Measurements from ENCODE around the gene FHIT. TPM values are rescaled to one million over a fixed set of nuclear protein-coding genes. Genes with fewer than 3 reads are reported as not detected.

FHIT gene
- total RNA-seq, 1 donor, result 2.2 TPM

DNA sequence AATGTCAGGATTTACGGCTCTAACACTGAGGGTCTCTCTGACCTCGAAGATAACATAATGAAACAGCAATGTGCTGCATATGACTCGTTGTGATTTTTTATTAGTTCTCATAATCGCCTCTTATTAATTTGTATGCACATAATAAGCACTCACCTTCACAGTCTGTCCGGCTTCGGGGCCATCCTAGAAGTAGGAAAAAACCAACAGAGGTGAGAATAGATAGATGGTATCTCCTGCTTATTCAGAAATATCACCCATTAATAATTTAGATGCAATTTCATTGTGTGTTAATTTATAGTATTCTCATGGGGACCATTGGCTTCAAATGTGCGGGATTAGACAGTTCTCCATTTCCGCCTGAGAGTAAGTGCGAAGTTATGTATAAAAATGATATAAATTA, 1240.0 kb downstream of the FHIT start:
- DNase-seq (ENCODE audit: low read depth), result no peak

DNA sequence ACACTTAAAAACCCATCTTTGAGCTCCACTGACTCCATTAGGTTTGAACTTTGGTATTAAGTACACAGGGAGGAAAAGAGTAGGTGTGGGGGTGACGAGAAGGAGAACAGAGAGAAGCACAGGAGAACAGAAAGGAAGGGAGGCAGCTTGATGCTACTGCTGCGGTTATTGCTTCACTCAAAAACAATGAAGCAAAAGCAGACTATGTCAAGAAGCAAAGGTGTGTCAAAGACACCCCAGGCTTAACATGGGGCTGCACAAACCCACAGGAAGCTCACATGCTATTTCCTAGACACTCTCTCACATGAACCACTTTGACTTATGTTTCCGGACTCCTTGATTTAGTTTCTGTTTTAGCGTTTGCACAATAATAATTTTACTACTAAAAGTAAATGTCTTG, 1240.5 kb downstream of the FHIT start:
- peak; percentile 6 for DNase-seq (ENCODE audit: low read depth)

More for the DNA sequence above, 1240.0 kb downstream of the FHIT start:
- TF ChIP-seq CTCF (IDR thresholded peaks at IDR 0.05; ENCODE audit: insufficient read depth, low read depth, low read length), result no peak
- H3K4me3 ChIP-seq (ENCODE audit: low read depth, low read length), result no peak overlapping the region

DNA sequence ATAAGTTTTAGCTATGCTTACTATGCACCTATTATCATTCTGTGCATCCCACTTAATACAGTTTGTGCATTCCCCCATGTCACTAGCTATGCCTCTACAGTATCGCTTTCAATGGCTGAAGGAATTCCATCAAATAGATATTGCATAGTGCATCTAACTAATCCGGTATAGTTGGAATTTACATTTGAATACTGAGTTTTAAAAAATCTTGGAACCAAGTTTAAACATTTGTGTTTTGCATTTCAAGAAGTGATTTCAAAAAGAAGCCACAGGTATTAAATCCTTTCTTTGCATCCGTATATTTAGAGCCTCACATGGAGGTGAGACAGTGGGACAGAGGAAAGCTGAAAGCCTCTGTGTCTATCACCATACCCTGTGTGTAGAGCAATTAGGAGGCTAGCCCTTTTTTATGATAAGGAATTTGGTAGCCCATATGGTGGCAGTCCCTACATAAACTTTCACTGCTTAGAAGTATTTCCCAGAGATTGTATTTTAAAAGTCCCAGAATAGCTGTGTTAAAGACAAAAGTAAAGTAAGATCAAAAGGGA, 1241.2 kb downstream of the FHIT start:
- no peak overlapping the region for H3K4me3 ChIP-seq (ENCODE audit: low read depth, low read length)
- DNase-seq (ENCODE audit: low read depth), result no peak
- no peak for TF ChIP-seq CTCF (IDR thresholded peaks at IDR 0.05; ENCODE audit: insufficient read depth, low read depth, low read length)

More for the DNA sequence above, 1240.5 kb downstream of the FHIT start:
- no peak for TF ChIP-seq CTCF (IDR thresholded peaks at IDR 0.05; ENCODE audit: insufficient read depth, low read depth, low read length)
- no peak overlapping the region for H3K4me3 ChIP-seq (ENCODE audit: low read depth, low read length)

- H3K4me3 ChIP-seq (ENCODE audit: low read depth, low read length), result no peak overlapping the region
- DNase-seq (ENCODE audit: low read depth), result no peak
- TF ChIP-seq CTCF (IDR thresholded peaks at IDR 0.05; ENCODE audit: insufficient read depth, low read depth, low read length), result no peak
Measured at GRCh38 chr3:60001369-60001768, 1249.9 kb downstream of the FHIT start.

GRCh38 chr3:60000311-60001105, 1250.7 kb downstream of the FHIT start:
- DNase-seq (ENCODE audit: low read depth), result no peak
- H3K4me3 ChIP-seq (ENCODE audit: low read depth, low read length), result no peak overlapping the region
- no peak for TF ChIP-seq CTCF (IDR thresholded peaks at IDR 0.05; ENCODE audit: insufficient read depth, low read depth, low read length)

- TF ChIP-seq CTCF (IDR thresholded peaks at IDR 0.05; ENCODE audit: insufficient read depth, low read depth, low read length), result no peak
- H3K4me3 ChIP-seq (ENCODE audit: low read depth, low read length), result no peak overlapping the region
- no peak for DNase-seq (ENCODE audit: low read depth)
Measured at GRCh38 chr3:59998058-59998457, 1253.2 kb downstream of the FHIT start.

Measured in fibroblast of villous mesenchyme (primary cell).